Fibroblast of skin of left biceps (primary cell): ENCODE measurements around the gene ALDH4A1.
"Not testable (repeated sequence)": the region's sequence is repeated elsewhere in the genome, so short reads cannot be mapped to it uniquely, and the experiment has no call there.

ENCODE experiments used
- DNase-seq, 2 experiments: peaks; one replicate each; pipeline ENCODE4 v3.0.0-alpha.2; 2013; ENCODE audit warnings: low read depth in 2 of 2

Gene ALDH4A1

GRCh38 chr1:18901147-18901951 is 1.0 kb downstream of the ALDH4A1 start:
- no peak for DNase-seq

- DNase-seq = no peak
Measured at GRCh38 chr1:18900303-18900841, 2.0 kb downstream of the ALDH4A1 start.

GRCh38 chr1:18899363-18900049 is 2.8 kb downstream of the ALDH4A1 start:
- no peak for DNase-seq

GRCh38 chr1:18898567-18898966 is 3.8 kb downstream of the ALDH4A1 start:
- DNase-seq = no peak

GRCh38 chr1:18895317-18895716 is 7.0 kb downstream of the ALDH4A1 start:
- DNase-seq = no peak

- DNase-seq = no peak
Measured at GRCh38 chr1:18893120-18893519, 9.2 kb downstream of the ALDH4A1 start.

- DNase-seq = not testable (repeated sequence)
Measured at GRCh38 chr1:18891858-18892257, 10.5 kb downstream of the ALDH4A1 start.

GRCh38 chr1:18891426-18891780 is 11.0 kb downstream of the ALDH4A1 start:
- DNase-seq = no peak

- DNase-seq = no peak
Measured at GRCh38 chr1:18890706-18891425, 11.5 kb downstream of the ALDH4A1 start.

GRCh38 chr1:18886003-18886335 is 16.4 kb downstream of the ALDH4A1 start:
- DNase-seq = no peak

GRCh38 chr1:18885311-18886002 is 16.9 kb downstream of the ALDH4A1 start:
- no peak for DNase-seq

GRCh38 chr1:18884727-18885126 is 17.6 kb downstream of the ALDH4A1 start:
- DNase-seq = no peak

- DNase-seq = no peak
Measured at GRCh38 chr1:18884419-18884717, 18.0 kb downstream of the ALDH4A1 start.

GRCh38 chr1:18883636-18884418 is 18.5 kb downstream of the ALDH4A1 start:
- no peak for DNase-seq

- no peak for DNase-seq
Measured at GRCh38 chr1:18883079-18883478, 19.3 kb downstream of the ALDH4A1 start.

GRCh38 chr1:18882486-18882885 is 19.9 kb downstream of the ALDH4A1 start:
- DNase-seq = no peak

- no peak for DNase-seq
Measured at GRCh38 chr1:18881642-18882431, 20.5 kb downstream of the ALDH4A1 start.

GRCh38 chr1:18881164-18881563 is 21.2 kb downstream of the ALDH4A1 start:
- DNase-seq = no peak

GRCh38 chr1:18880585-18880984 is 21.8 kb downstream of the ALDH4A1 start:
- DNase-seq = no peak

- no peak for DNase-seq
Measured at GRCh38 chr1:18879791-18880309, 22.5 kb downstream of the ALDH4A1 start.
